ENCODE data around the gene RPL37. TPM values are rescaled to one million over a fixed set of nuclear protein-coding genes. Genes with fewer than 3 reads are reported as not detected.

RPL37 gene
- total RNA-seq, 1 donor from 2014 or later = 1,090 TPM

GRCh38 chr5:40776658-40776977 is 58.4 kb downstream of the RPL37 start:
- peaks cover 50% of the 10 kb centered on the region for H4K20me1 ChIP-seq (ENCODE audit: insufficient read depth, low read length)
- no peak overlapping the region for H3K27ac ChIP-seq (ENCODE audit: low read depth, low read length)
- no peak for DNase-seq (ENCODE audit: low read depth)
- no peak overlapping the region for H3K4me2 ChIP-seq (ENCODE audit: low read length)
- TF ChIP-seq CTCF (IDR thresholded peaks at IDR 0.05; ENCODE audit: insufficient read depth, low read depth, low read length) = no peak
- TF ChIP-seq EZH2 (IDR thresholded peaks at IDR 0.05; ENCODE audit: insufficient read depth, low read length) = no peak
- no peaks in the 10 kb centered on the region for H3K4me1 ChIP-seq (ENCODE audit: insufficient read depth, low read length)
- Mint-ChIP-seq H3K36me3 (ENCODE audit: low read depth, unreplicated experiment) (peaks cover 6% of the 10 kb centered on the region), H3K4me3 (ENCODE audit: unreplicated experiment) (no peak overlapping the region), H3K4me1 (ENCODE audit: low read depth, unreplicated experiment) (peaks cover 11% of the 10 kb centered on the region), H3K9me3 (ENCODE audit: unreplicated experiment) (no peaks in the 10 kb centered on the region), H3K27me3 (ENCODE audit: low read depth, unreplicated experiment) (no peaks in the 10 kb centered on the region), H3K27ac (ENCODE audit: unreplicated experiment) (no peak overlapping the region)
- H3K27me3 ChIP-seq (ENCODE audit: insufficient read depth, low read length) = no peaks in the 10 kb centered on the region
- H3K36me3 ChIP-seq (ENCODE audit: insufficient read depth, low read length) = peaks cover 21% of the 10 kb centered on the region
- H3K79me2 ChIP-seq (ENCODE audit: insufficient read depth, low read length) = peaks cover 52% of the 10 kb centered on the region
- no peak overlapping the region for H3K4me3 ChIP-seq (ENCODE audit: insufficient read depth, low read depth, low read length)
- FAIRE-seq = no peak
- no peak overlapping the region for H3K9ac ChIP-seq (ENCODE audit: low read length)
- H3K9me3 ChIP-seq (ENCODE audit: insufficient read depth, low read depth, low read length) = no peaks in the 10 kb centered on the region
- no peak overlapping the region for H2AFZ ChIP-seq (ENCODE audit: low read depth, low read length)

GRCh38 chr5:40775846-40776657 is 59.0 kb downstream of the RPL37 start:
- Mint-ChIP-seq H3K9me3 (ENCODE audit: unreplicated experiment) (no peaks in the 10 kb centered on the region), H3K36me3 (ENCODE audit: low read depth, unreplicated experiment) (peaks cover 6% of the 10 kb centered on the region), H3K27ac (ENCODE audit: unreplicated experiment) (no peak overlapping the region), H3K4me1 (ENCODE audit: low read depth, unreplicated experiment) (peaks cover 11% of the 10 kb centered on the region), H3K4me3 (ENCODE audit: unreplicated experiment) (no peak overlapping the region), H3K27me3 (ENCODE audit: low read depth, unreplicated experiment) (no peaks in the 10 kb centered on the region)
- Histone ChIP-seq H3K79me2 (ENCODE audit: insufficient read depth, low read length) (peaks cover 46% of the 10 kb centered on the region), H3K36me3 (ENCODE audit: insufficient read depth, low read length) (peaks cover 23% of the 10 kb centered on the region), H3K4me3 (ENCODE audit: insufficient read depth, low read depth, low read length) (no peak overlapping the region), H3K27me3 (ENCODE audit: insufficient read depth, low read length) (no peaks in the 10 kb centered on the region), H4K20me1 (ENCODE audit: insufficient read depth, low read length) (peaks cover 44% of the 10 kb centered on the region), H3K9ac (ENCODE audit: low read length) (no peak overlapping the region), H2AFZ (ENCODE audit: low read depth, low read length) (no peak overlapping the region), H3K4me1 (ENCODE audit: insufficient read depth, low read length) (no peaks in the 10 kb centered on the region), H3K4me2 (ENCODE audit: low read length) (no peak overlapping the region), H3K9me3 (ENCODE audit: insufficient read depth, low read depth, low read length) (no peaks in the 10 kb centered on the region), H3K27ac (ENCODE audit: low read depth, low read length) (no peak overlapping the region)
- DNase-seq (ENCODE audit: low read depth) (no peak), FAIRE-seq (no peak)
- TF ChIP-seq EZH2 (IDR thresholded peaks at IDR 0.05; ENCODE audit: insufficient read depth, low read length) = no peak
- no peak for TF ChIP-seq CTCF (IDR thresholded peaks at IDR 0.05; ENCODE audit: insufficient read depth, low read depth, low read length)

Other genes with a start within 250 kb of the RPL37 start
- 4.8 and 8.6 TPM in 2 replicates for gene PTGER4, start 155.3 kb downstream of the RPL37 start, total RNA-seq
- 12.0 and 13.3 TPM in 2 replicates for gene TTC33, start 79.3 kb downstream of the RPL37 start, total RNA-seq
- 65.6 and 70.3 TPM in 2 replicates for gene PRKAA1, start 36.8 kb downstream of the RPL37 start, total RNA-seq
- 0.96 and 1.0 TPM in 2 replicates for gene CARD6, start 6.1 kb upstream of the RPL37 start, total RNA-seq
- 0.66 TPM in 1 of 2 replicates, not detected in the other for gene C7, start 74.3 kb upstream of the RPL37 start, total RNA-seq
- gene MROH2B, start 236.1 kb upstream of the RPL37 start, total RNA-seq = not detected in 2 replicates